A549 (cell line): Measurements from ENCODE around the gene PTPRG. TPM values are rescaled to one million over a fixed set of nuclear protein-coding genes. Genes with fewer than 3 reads are reported as not detected.

Source experiments
- ATAC-seq, 2 experiments: fragments of 200-7000 bp in 1 of 2; fragments of >200 bp in 1 of 2; cut with Nextera tagmentation in 1 of 2; cut with Tn5 transposase in 1 of 2; 3 replicates each; pipeline versions ENCODE4 v1.8.0 to v1.9.1; 2018 to 2020; ENCODE audit warnings: mild to moderate bottlenecking in 1 of 2, moderate library complexity in 1 of 2
- CTCF ChIA-PET: fragments of 300-600 bp; sonication (Branson Sonifier 250); formaldehyde crosslinking; extraction: SDS; loops from one replicate; lab custom pipeline; 2021; ENCODE audit warnings: antibody characterized with exemption, inconsistent platforms; lab: Yijun Ruan, JAX
- POLR2A ChIA-PET: fragments of 350-600 bp; formaldehyde crosslinking; extraction: SDS; loops from one replicate; lab custom pipeline; 2021; ENCODE audit warnings: antibody characterized with exemption, inconsistent platforms; lab: Yijun Ruan, JAX
- DNase-seq, 2 experiments: peaks; one replicate each; pipeline versions ENCODE4 v3.0.0 to v3.0.0-alpha.2; 2011 to 2016; ENCODE audit warnings: low read depth in 1 of 2, low spot score in 1 of 2
- FAIRE-seq: peaks from 2 replicates; lab custom pipeline; 2011; peaks lifted over from hg19 to GRCh38; lab: Jason Lieb, UNC
- H3K27ac ChIP-seq, 2 experiments: fragments of >200 bp; sonication (Bioruptor Twin); formaldehyde crosslinking; 3 replicates each; pipeline ENCODE4 v1.5.1; 2016 to 2017
- H3K4me1 ChIP-seq: fragments of >200 bp; sonication (Bioruptor Twin); formaldehyde crosslinking; 3 replicates; pipeline ENCODE4 v1.6.1; 2016
- H3K4me2 ChIP-seq: fragments of >200 bp; sonication (Bioruptor Twin); formaldehyde crosslinking; 3 replicates; pipeline ENCODE4 v1.6.1; 2016
- H3K4me3 ChIP-seq: fragments of >200 bp; sonication (Bioruptor Twin); formaldehyde crosslinking; 3 replicates; pipeline ENCODE4 v1.5.1; 2016
- H3K9me3 ChIP-seq: fragments of >200 bp; sonication (Bioruptor Twin); formaldehyde crosslinking; 3 replicates; pipeline ENCODE4 v1.6.1; 2016
- BHLHE40 ChIP-seq: IDR thresholded peaks from 2 replicates; pipeline ENCODE4 v1.6.1; 2012; ENCODE audit warnings: low read depth, low read length, inconsistent platforms
- CHD2 ChIP-seq: fragments of 150-350 bp; IDR thresholded peaks from 2 replicates; pipeline ENCODE4 v1.6.1; 2014; ENCODE audit warnings: low read length; ENCODE audit not compliant: partially characterized antibody
- EHF ChIP-seq: fragments of 250-450 bp; sonication (Bioruptor Pico); IDR thresholded peaks from 2 replicates; pipeline ENCODE4 v1.5.0; 2020; ENCODE audit warnings: mild to moderate bottlenecking
- FOSB ChIP-seq: fragments of 250-450 bp; sonication (Bioruptor Pico); IDR thresholded peaks from 2 replicates; pipeline ENCODE4 v1.5.0; 2020; ENCODE audit warnings: mild to moderate bottlenecking, moderate library complexity
- FOSL2 ChIP-seq, 2 experiments: fragments of 450-650 bp in 1 of 2; fragments of >200 bp in 1 of 2; sonication (Bioruptor Twin) in 1 of 2; formaldehyde crosslinking; IDR thresholded peaks; 2 replicates each; pipeline versions ENCODE4 v1.5.0 to v1.6.1; 2016 to 2020; ENCODE audit warnings: mild to moderate bottlenecking in 1 of 2, moderate library complexity in 1 of 2
- FOXS1 ChIP-seq: fragments of 250-450 bp; sonication (Bioruptor Pico); IDR thresholded peaks from 2 replicates; pipeline ENCODE4 v1.5.0; 2020; ENCODE audit warnings: mild to moderate bottlenecking, moderate library complexity
- GATA3 ChIP-seq: IDR thresholded peaks from 2 replicates; pipeline ENCODE4 v1.6.1; 2012; ENCODE audit warnings: borderline replicate concordance
- HDAC2 ChIP-seq: fragments of 200-600 bp; sonication (generic); IDR thresholded peaks from 2 replicates; pipeline ENCODE4 v1.6.1; 2016
- KDM1A ChIP-seq: fragments of 200-600 bp; sonication (generic); IDR thresholded peaks from 2 replicates; pipeline ENCODE4 v1.6.1; 2016; ENCODE audit warnings: low read depth, mild to moderate bottlenecking
- MAFK ChIP-seq: fragments of 450-650 bp; IDR thresholded peaks from 2 replicates; pipeline ENCODE4 v1.6.1; 2014; ENCODE audit not compliant: partially characterized antibody
- NFE2L2 ChIP-seq: fragments of 150-350 bp; conservative IDR thresholded peaks from 2 replicates; pipeline ENCODE4 v1.6.1; 2014; ENCODE audit warnings: low read length
- POLR2A ChIP-seq: IDR thresholded peaks from 2 replicates; pipeline ENCODE4 v1.6.1; 2012; ENCODE audit warnings: mild to moderate bottlenecking, low read length
- TFCP2L1 ChIP-seq: fragments of 250-450 bp; sonication (Bioruptor Pico); IDR thresholded peaks from 2 replicates; pipeline ENCODE4 v1.5.0; 2021; ENCODE audit warnings: mild to moderate bottlenecking
- ZC3H11A ChIP-seq: fragments of 450-650 bp; IDR thresholded peaks from 2 replicates; pipeline ENCODE4 v1.6.1; 2014; ENCODE audit warnings: antibody characterized with exemption, mild to moderate bottlenecking
- ZFP36 ChIP-seq: fragments of 450-650 bp; IDR thresholded peaks from 2 replicates; pipeline ENCODE4 v1.6.1; 2014; ENCODE audit warnings: borderline replicate concordance; ENCODE audit not compliant: partially characterized antibody
- WGBS: methylation state at CpG from one replicate; pipeline ENCODE4 v1.1.6; 2017; ENCODE audit errors: missing lambda C conversion rate; 5-methylcytosine and 5-hydroxymethylcytosine counted together
- polyA plus RNA-seq, 4 experiments: library from polyadenylated mRNA; depleted of rRNA in 3 of 4; stranded (reverse); fragments of >200 nt; fragmentation: RNase III in 1 of 4; extraction: RNeasy Plus Mini Kit Qiagen cat#74134 plus additional on column Dnase treatment in 1 of 4; gene quantifications; 2 replicates in 3 of 4; 3 replicates in 1 of 4; pipeline ENCODE4 v1.2.3, GENCODE V29; 2011 to 2017
- TF ChIP-seq, protein P1 (sequence below): IDR thresholded peaks from 2 replicates; pipeline ENCODE4 v1.6.1; 2012; ENCODE audit warnings: low read depth, borderline replicate concordance
- TF ChIP-seq, protein P2 (sequence below): fragments of 450-650 bp; IDR thresholded peaks from 2 replicates; pipeline ENCODE4 v1.6.1; 2014; ENCODE audit warnings: antibody characterized with exemption
- TF ChIP-seq, protein P3 (sequence below): IDR thresholded peaks from 2 replicates; pipeline ENCODE4 v1.6.1; 2012
- TF ChIP-seq, protein P4 (sequence below): fragments of 200-600 bp; sonication (generic); IDR thresholded peaks from 2 replicates; pipeline ENCODE4 v1.6.1; 2016; ENCODE audit warnings: antibody characterized with exemption, mild to moderate bottlenecking, moderate library complexity
- TF ChIP-seq, protein P5 (sequence below): fragments of 150-350 bp; IDR thresholded peaks from 2 replicates; pipeline ENCODE4 v1.6.1; 2014; ENCODE audit warnings: low read depth, mild to moderate bottlenecking, low read length
- TF ChIP-seq, protein P6 (sequence below): fragments of >200 bp; sonication (Bioruptor Twin); formaldehyde crosslinking; IDR thresholded peaks from 3 replicates; pipeline ENCODE4 v1.5.1; 2016
- TF ChIP-seq, protein P7 (sequence below): IDR thresholded peaks from 2 replicates; pipeline ENCODE4 v1.6.1; 2012
- TF ChIP-seq, protein P8 (sequence below): fragments of >200 bp; sonication (Bioruptor Twin); formaldehyde crosslinking; IDR thresholded peaks from 3 replicates; pipeline ENCODE4 v1.6.1; 2016
- TF ChIP-seq, protein P9 (sequence below): fragments of 250-450 bp; sonication (Bioruptor Pico); IDR thresholded peaks from 2 replicates; pipeline ENCODE4 v1.5.0; 2020; ENCODE audit warnings: low read depth, mild to moderate bottlenecking, moderate library complexity

The PTPRG gene
- polyA plus RNA-seq, 2 of the 4 experiments (the other 2 are of a cell fraction) = 4.5 to 4.8 TPM

DNA sequence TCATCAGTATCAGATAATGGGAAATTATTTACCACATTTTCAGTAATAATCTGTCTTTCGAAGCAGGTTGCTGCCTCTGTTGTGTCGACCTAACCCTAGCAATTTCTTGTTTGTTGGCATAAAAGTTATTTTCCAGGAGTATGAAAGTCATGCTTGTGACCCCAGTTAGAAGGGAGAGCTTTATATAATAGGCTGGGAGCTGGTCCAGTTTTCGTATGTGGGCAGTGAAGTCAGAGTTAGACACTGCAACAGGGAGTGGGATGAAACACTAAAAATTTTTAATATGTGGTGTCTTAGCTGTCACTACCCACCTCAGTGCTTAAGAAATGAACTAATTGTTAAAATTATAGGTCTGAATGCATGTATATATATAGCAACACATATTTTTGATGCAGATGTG is 463.5 kb downstream of the PTPRG start:
- FAIRE-seq = no peak
- H3K4me2 ChIP-seq = no peak overlapping the region
- no peak overlapping the region for H3K27ac ChIP-seq
- ChIA-PET POLR2A (no interaction called here), CTCF (no interaction called here)
- no peaks in the 10 kb centered on the region for H3K4me1 ChIP-seq
- DNase-seq = no peak
- no peak for TF ChIP-seq POLR2A
- no peak for TF ChIP-seq GATA3
- TF ChIP-seq, protein P1, sequence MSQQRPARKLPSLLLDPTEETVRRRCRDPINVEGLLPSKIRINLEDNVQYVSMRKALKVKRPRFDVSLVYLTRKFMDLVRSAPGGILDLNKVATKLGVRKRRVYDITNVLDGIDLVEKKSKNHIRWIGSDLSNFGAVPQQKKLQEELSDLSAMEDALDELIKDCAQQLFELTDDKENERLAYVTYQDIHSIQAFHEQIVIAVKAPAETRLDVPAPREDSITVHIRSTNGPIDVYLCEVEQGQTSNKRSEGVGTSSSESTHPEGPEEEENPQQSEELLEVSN = no peak
- TF ChIP-seq EHF (CRISPR knock-in tag) = no peak
- TF ChIP-seq, protein P2, sequence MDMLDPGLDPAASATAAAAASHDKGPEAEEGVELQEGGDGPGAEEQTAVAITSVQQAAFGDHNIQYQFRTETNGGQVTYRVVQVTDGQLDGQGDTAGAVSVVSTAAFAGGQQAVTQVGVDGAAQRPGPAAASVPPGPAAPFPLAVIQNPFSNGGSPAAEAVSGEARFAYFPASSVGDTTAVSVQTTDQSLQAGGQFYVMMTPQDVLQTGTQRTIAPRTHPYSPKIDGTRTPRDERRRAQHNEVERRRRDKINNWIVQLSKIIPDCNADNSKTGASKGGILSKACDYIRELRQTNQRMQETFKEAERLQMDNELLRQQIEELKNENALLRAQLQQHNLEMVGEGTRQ = no peak
- TF ChIP-seq HDAC2 = no peak
- no peak for TF ChIP-seq FOSB (CRISPR knock-in tag)
- TF ChIP-seq BHLHE40 = no peak
- TF ChIP-seq, protein P3, sequence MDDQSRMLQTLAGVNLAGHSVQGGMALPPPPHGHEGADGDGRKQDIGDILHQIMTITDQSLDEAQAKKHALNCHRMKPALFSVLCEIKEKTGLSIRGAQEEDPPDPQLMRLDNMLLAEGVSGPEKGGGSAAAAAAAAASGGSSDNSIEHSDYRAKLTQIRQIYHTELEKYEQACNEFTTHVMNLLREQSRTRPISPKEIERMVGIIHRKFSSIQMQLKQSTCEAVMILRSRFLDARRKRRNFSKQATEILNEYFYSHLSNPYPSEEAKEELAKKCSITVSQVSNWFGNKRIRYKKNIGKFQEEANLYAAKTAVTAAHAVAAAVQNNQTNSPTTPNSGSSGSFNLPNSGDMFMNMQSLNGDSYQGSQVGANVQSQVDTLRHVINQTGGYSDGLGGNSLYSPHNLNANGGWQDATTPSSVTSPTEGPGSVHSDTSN = no peak
- TF ChIP-seq TFCP2L1 (CRISPR knock-in tag) = no peak
- no peak for TF ChIP-seq FOSL2 (IDR thresholded peaks at IDR 0.05)
- TF ChIP-seq FOSL2 (CRISPR knock-in tag; IDR thresholded peaks at IDR 0.05) = no peak
- TF ChIP-seq, protein P4, sequence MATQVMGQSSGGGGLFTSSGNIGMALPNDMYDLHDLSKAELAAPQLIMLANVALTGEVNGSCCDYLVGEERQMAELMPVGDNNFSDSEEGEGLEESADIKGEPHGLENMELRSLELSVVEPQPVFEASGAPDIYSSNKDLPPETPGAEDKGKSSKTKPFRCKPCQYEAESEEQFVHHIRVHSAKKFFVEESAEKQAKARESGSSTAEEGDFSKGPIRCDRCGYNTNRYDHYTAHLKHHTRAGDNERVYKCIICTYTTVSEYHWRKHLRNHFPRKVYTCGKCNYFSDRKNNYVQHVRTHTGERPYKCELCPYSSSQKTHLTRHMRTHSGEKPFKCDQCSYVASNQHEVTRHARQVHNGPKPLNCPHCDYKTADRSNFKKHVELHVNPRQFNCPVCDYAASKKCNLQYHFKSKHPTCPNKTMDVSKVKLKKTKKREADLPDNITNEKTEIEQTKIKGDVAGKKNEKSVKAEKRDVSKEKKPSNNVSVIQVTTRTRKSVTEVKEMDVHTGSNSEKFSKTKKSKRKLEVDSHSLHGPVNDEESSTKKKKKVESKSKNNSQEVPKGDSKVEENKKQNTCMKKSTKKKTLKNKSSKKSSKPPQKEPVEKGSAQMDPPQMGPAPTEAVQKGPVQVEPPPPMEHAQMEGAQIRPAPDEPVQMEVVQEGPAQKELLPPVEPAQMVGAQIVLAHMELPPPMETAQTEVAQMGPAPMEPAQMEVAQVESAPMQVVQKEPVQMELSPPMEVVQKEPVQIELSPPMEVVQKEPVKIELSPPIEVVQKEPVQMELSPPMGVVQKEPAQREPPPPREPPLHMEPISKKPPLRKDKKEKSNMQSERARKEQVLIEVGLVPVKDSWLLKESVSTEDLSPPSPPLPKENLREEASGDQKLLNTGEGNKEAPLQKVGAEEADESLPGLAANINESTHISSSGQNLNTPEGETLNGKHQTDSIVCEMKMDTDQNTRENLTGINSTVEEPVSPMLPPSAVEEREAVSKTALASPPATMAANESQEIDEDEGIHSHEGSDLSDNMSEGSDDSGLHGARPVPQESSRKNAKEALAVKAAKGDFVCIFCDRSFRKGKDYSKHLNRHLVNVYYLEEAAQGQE = no peak
- no peak for TF ChIP-seq FOXS1 (CRISPR knock-in tag)
- TF ChIP-seq, protein P5, sequence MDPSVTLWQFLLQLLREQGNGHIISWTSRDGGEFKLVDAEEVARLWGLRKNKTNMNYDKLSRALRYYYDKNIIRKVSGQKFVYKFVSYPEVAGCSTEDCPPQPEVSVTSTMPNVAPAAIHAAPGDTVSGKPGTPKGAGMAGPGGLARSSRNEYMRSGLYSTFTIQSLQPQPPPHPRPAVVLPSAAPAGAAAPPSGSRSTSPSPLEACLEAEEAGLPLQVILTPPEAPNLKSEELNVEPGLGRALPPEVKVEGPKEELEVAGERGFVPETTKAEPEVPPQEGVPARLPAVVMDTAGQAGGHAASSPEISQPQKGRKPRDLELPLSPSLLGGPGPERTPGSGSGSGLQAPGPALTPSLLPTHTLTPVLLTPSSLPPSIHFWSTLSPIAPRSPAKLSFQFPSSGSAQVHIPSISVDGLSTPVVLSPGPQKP = no peak
- TF ChIP-seq, protein P6, sequence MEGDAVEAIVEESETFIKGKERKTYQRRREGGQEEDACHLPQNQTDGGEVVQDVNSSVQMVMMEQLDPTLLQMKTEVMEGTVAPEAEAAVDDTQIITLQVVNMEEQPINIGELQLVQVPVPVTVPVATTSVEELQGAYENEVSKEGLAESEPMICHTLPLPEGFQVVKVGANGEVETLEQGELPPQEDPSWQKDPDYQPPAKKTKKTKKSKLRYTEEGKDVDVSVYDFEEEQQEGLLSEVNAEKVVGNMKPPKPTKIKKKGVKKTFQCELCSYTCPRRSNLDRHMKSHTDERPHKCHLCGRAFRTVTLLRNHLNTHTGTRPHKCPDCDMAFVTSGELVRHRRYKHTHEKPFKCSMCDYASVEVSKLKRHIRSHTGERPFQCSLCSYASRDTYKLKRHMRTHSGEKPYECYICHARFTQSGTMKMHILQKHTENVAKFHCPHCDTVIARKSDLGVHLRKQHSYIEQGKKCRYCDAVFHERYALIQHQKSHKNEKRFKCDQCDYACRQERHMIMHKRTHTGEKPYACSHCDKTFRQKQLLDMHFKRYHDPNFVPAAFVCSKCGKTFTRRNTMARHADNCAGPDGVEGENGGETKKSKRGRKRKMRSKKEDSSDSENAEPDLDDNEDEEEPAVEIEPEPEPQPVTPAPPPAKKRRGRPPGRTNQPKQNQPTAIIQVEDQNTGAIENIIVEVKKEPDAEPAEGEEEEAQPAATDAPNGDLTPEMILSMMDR = no peak
- H3K4me3 ChIP-seq = no peak overlapping the region
- 39% methylated on average over 3 of the region's 3 CpGs for WGBS
- H3K9me3 ChIP-seq = no peaks in the 10 kb centered on the region
- no peak for ATAC-seq

DNA sequence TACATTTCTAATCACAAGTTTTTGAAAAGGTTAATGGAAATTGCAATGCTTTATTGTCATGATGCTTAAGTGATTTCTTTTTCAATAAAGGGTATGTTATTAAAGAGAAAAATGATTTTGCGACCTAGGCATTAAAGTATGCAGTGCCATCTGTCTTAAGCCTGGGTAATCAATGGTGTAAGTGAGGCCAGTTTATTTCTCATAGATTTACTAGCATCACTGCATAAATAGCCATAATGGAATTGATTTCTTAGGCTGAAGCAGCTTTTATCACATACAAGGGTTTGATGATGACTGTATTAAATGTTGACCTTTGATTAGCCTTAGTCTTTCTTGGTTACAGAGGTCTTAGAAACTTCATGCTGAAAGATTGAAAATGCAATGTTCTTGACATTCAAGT is 464.5 kb downstream of the PTPRG start:
- POLR2A ChIA-PET = no interaction called here
- DNase-seq (no peak), ATAC-seq (no peak), FAIRE-seq (no peak)
- WGBS = 63% methylated on average over 1 of the region's 1 CpG
- CTCF ChIA-PET = no interaction called here
- TF ChIP-seq, protein P7, sequence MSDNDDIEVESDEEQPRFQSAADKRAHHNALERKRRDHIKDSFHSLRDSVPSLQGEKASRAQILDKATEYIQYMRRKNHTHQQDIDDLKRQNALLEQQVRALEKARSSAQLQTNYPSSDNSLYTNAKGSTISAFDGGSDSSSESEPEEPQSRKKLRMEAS = no peak
- no peak for TF ChIP-seq ZC3H11A
- TF ChIP-seq, protein P8, sequence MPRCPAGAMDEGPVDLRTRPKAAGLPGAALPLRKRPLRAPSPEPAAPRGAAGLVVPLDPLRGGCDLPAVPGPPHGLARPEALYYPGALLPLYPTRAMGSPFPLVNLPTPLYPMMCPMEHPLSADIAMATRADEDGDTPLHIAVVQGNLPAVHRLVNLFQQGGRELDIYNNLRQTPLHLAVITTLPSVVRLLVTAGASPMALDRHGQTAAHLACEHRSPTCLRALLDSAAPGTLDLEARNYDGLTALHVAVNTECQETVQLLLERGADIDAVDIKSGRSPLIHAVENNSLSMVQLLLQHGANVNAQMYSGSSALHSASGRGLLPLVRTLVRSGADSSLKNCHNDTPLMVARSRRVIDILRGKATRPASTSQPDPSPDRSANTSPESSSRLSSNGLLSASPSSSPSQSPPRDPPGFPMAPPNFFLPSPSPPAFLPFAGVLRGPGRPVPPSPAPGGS = no peak
- TF ChIP-seq FOXS1 (CRISPR knock-in tag) = no peak
- TF ChIP-seq CHD2 = no peak
- TF ChIP-seq, protein P9, sequence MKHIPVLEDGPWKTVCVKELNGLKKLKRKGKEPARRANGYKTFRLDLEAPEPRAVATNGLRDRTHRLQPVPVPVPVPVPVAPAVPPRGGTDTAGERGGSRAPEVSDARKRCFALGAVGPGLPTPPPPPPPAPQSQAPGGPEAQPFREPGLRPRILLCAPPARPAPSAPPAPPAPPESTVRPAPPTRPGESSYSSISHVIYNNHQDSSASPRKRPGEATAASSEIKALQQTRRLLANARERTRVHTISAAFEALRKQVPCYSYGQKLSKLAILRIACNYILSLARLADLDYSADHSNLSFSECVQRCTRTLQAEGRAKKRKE (CRISPR knock-in tag) = no peak
- no peak for TF ChIP-seq MAFK
- TF ChIP-seq ZFP36 = no peak
- TF ChIP-seq NFE2L2 = no peak
- no peak for TF ChIP-seq KDM1A
- H3K27ac ChIP-seq = no peak overlapping the region
- no peak overlapping the region for H3K4me2 ChIP-seq
- no peaks in the 10 kb centered on the region for H3K4me1 ChIP-seq
- no peak overlapping the region for H3K4me3 ChIP-seq
- H3K9me3 ChIP-seq = no peaks in the 10 kb centered on the region
